Panc1 (cell line): ENCODE measurements around the gene PHF19.

ENCODE experiments used
- CTCF ChIP-seq: fragments of 450-650 bp; IDR thresholded peaks from 2 replicates; pipeline ENCODE4 v1.5.1; 2017; ENCODE audit warnings: mild to moderate bottlenecking
- POLR2AphosphoS5 ChIP-seq: IDR thresholded peaks from 2 replicates; pipeline ENCODE4 v1.6.1; 2012; ENCODE audit warnings: mild to moderate bottlenecking, low read depth, low read length, moderate library complexity
- REST ChIP-seq, 2 experiments: IDR thresholded peaks; 2 replicates each; pipeline ENCODE4 v1.6.1; 2011 to 2012; ENCODE audit warnings: low read depth in 2 of 2, control low read depth in 1 of 2, low read length in 1 of 2, mild to moderate bottlenecking in 1 of 2, moderate library complexity in 1 of 2; ENCODE audit not compliant: insufficient read depth in 1 of 2
- SIN3A ChIP-seq: IDR thresholded peaks from 2 replicates; pipeline ENCODE4 v1.6.1; 2012; ENCODE audit warnings: low read depth, mild to moderate bottlenecking, low read length, moderate library complexity, borderline replicate concordance; ENCODE audit not compliant: insufficient read depth
- TCF7L2 ChIP-seq: IDR thresholded peaks from 2 replicates; pipeline ENCODE4 v1.6.1; 2011; ENCODE audit warnings: mild to moderate bottlenecking, low read depth, low read length, inconsistent platforms

GRCh38 chr9:120818595-120818994 lies 58.4 kb downstream of the PHF19 start:
- TF ChIP-seq CTCF (no peak), TCF7L2 (no peak), REST (IDR thresholded peaks at IDR 0.05; ENCODE audit: insufficient read depth in 1 of 2, low read depth in 2 of 2, low read length in 1 of 2) (no peak), POLR2AphosphoS5 (no peak), SIN3A (no peak)
